Activated naive CD8-positive, alpha-beta T cell treated with anti-CD3 and anti-CD28 coated beads for 36 hours (primary cell): ENCODE results near the gene ATP5F1E. TPM values are rescaled to one million over a fixed set of nuclear protein-coding genes. Genes with fewer than 3 reads are reported as not detected.
"Not testable (repeated sequence)": the region's sequence is repeated elsewhere in the genome, so short reads cannot be mapped to it uniquely, and the experiment has no call there.

Source experiments
- DNase-seq: peaks from one replicate; pipeline ENCODE4 v3.0.0; 2021
- H3K27ac Mint-ChIP-seq: one replicate; pipeline ENCODE4 v1.8.0; 2022; ENCODE audit warnings: mild to moderate bottlenecking, moderate library complexity, mixed read lengths
- H3K27me3 Mint-ChIP-seq: one replicate; pipeline ENCODE4 v1.8.0; 2022; ENCODE audit warnings: mild to moderate bottlenecking, mixed read lengths
- H3K36me3 Mint-ChIP-seq: one replicate; pipeline ENCODE4 v1.8.0; 2021; ENCODE audit warnings: mild to moderate bottlenecking, mixed read lengths
- H3K4me1 Mint-ChIP-seq: one replicate; pipeline ENCODE4 v1.8.0; 2021; ENCODE audit warnings: mixed read lengths
- H3K4me3 Mint-ChIP-seq: one replicate; pipeline ENCODE4 v1.8.0; 2022; ENCODE audit warnings: mild to moderate bottlenecking, moderate library complexity, mixed read lengths
- H3K9me3 Mint-ChIP-seq: one replicate; pipeline ENCODE4 v1.8.0; 2022; ENCODE audit warnings: mixed read lengths
- total RNA-seq, 2 experiments: library from RNA; stranded (reverse); gene quantifications; one replicate each; pipeline ENCODE4 v1.2.3, GENCODE V29; 2021

Gene ATP5F1E
- total RNA-seq, 2 experiments from 2014 or later, result 83.0 to 84.4 TPM

DNA sequence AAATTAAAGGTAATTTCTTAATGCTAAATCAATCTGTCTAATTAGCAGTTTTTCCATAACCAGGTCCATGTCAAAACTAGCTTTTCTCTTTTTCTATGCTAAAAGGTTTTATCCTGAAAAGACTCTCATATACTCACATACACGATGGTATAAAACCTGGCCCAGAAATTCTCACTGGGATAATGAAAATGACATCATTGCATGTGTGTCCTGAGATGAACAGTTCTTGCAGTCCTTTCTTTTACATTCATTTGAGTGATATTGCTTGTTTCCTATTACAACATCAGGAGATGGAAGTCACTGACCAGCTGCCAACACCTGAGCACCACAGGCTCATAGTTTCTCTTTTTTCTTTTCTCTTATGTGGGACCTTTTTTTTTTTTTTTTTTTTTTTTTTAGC lies 18.3 kb upstream of the ATP5F1E start:
- no peak for DNase-seq
- Mint-ChIP-seq H3K4me3 (no peak overlapping the region), H3K36me3 (no peaks in the 10 kb centered on the region), H3K27me3 (peaks cover 25% of the 10 kb centered on the region), H3K27ac (no peak overlapping the region), H3K4me1 (peaks cover 8% of the 10 kb centered on the region), H3K9me3 (no peaks in the 10 kb centered on the region)

DNA sequence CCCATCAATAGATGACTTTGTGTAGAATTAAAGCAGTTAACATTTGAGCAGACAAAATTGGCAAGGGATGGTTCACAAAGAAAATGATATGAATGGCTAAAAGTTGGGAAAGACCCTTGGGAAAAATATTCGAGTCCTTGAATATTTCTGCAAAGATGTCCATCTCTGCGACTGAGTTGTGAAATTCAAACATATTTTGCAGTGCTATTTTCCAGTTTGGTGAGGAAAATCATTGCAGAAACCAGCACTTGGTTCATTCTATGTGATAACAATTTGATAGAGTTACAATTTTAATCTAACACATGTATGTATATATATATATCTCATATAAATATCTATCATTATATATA lies 16.5 kb upstream of the ATP5F1E start:
- Mint-ChIP-seq H3K9me3 (no peaks in the 10 kb centered on the region), H3K4me1 (peaks cover 12% of the 10 kb centered on the region), H3K36me3 (no peaks in the 10 kb centered on the region), H3K27ac (no peak overlapping the region), H3K4me3 (no peak overlapping the region), H3K27me3 (peaks cover 21% of the 10 kb centered on the region)
- no peak for DNase-seq

DNA sequence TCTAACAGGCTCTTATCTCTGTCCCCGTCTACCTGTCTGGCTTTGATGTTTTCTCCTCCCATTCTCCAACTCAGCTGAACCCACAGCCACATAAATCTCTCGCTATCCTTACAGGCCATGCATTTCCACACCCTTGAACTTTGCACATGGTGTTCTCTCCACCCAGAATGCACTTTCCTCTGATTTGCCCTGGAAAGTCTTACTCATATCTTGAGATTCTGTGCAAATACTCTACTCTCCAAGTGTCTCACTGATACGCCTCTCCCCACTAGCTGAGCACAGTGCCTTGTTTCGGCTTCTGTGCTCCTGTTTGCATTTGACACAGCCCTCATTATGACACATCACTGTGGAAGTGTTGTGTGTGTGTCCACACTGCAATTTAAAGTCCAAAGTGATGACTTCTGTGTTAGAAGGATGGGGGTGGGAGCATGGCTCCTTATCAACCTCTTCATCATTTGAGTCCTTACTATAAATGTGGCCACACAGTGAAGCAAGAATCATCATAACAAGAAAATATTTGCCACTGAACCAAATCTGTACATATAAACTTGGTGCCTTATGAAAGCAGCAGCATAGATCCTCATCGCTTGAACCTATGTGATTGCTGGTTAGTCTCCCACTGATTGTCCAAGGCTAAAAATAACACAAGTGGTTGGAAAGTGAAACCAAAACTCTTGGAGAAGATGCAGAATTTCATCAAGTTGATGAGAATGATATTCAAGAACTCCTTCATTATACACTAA lies 16.0 kb upstream of the ATP5F1E start:
- H3K27ac Mint-ChIP-seq, result no peak overlapping the region
- H3K4me1 Mint-ChIP-seq, result peaks cover 18% of the 10 kb centered on the region
- DNase-seq, result no peak
- no peak overlapping the region for H3K4me3 Mint-ChIP-seq
- no peaks in the 10 kb centered on the region for H3K36me3 Mint-ChIP-seq
- H3K9me3 Mint-ChIP-seq, result no peaks in the 10 kb centered on the region
- peaks cover 18% of the 10 kb centered on the region for H3K27me3 Mint-ChIP-seq

- Mint-ChIP-seq H3K27me3 (peaks cover 7% of the 10 kb centered on the region), H3K9me3 (no peaks in the 10 kb centered on the region), H3K36me3 (no peaks in the 10 kb centered on the region), H3K4me3 (no peak overlapping the region), H3K4me1 (peaks cover 20% of the 10 kb centered on the region), H3K27ac (no peak overlapping the region)
- DNase-seq, result no peak
These were observed 14.7 kb upstream of the ATP5F1E start for GRCh38 chr20:59046862-59047261.

GRCh38 chr20:59044796-59045195 lies 12.7 kb upstream of the ATP5F1E start:
- Mint-ChIP-seq H3K36me3 (peaks cover 19% of the 10 kb centered on the region), H3K9me3 (no peaks in the 10 kb centered on the region), H3K27me3 (no peaks in the 10 kb centered on the region), H3K27ac (no peak overlapping the region), H3K4me1 (peaks cover 38% of the 10 kb centered on the region), H3K4me3 (no peak overlapping the region)
- no peak for DNase-seq

DNA sequence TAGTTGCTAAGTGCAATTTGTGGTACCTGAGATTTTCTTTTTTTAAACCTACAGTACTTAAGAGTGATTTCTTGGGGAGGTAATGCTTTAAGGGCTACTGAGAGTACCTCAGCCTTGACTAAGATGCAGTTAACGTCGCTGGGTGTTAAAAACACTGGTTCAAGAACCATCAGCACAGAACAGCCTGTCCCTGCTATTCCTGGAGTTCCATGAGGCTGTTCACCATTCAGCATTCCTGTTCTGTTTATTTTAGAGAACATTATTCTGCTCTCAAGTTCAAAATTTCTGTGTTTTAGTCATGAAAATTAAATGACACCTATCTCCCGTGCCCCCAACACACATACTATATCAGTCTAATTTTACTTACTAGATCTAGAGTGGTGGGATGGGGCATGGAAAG lies 12.2 kb upstream of the ATP5F1E start:
- Mint-ChIP-seq H3K4me3 (no peak overlapping the region), H3K36me3 (peaks cover 23% of the 10 kb centered on the region), H3K27ac (no peak overlapping the region), H3K27me3 (no peaks in the 10 kb centered on the region), H3K9me3 (no peaks in the 10 kb centered on the region), H3K4me1 (peaks cover 43% of the 10 kb centered on the region)
- DNase-seq, result no peak

DNA sequence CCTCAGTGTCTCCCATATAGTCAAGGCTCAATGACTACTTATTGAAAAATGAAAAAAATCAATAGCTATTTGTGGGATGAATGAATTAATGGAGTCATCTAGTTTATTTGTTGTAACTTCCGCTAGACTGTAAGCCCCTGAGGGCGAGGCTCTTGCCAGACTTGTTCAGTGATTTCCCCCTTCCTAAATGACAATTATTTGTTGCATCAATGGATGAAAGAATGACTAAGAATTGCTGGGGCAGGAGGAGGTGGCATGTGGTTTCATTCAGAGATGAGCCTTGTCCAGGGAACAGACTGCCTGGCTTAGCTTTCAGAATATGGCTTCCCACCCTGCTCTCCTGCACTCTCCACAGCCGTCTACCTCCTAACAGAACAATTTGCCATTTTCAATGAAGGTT lies 11.6 kb upstream of the ATP5F1E start:
- DNase-seq, result peak; percentile 15
- Mint-ChIP-seq H3K4me1 (peaks cover 48% of the 10 kb centered on the region), H3K27me3 (no peaks in the 10 kb centered on the region), H3K36me3 (peaks cover 26% of the 10 kb centered on the region), H3K27ac (peak overlapping the region; percentile 82), H3K9me3 (no peaks in the 10 kb centered on the region), H3K4me3 (peak overlapping the region; percentile 69)

- peaks cover 44% of the 10 kb centered on the region for H3K4me1 Mint-ChIP-seq
- peak overlapping the region; percentile 95 for H3K4me3 Mint-ChIP-seq
- DNase-seq, result peak; percentile 98
- H3K9me3 Mint-ChIP-seq, result no peaks in the 10 kb centered on the region
- H3K36me3 Mint-ChIP-seq, result peaks cover 30% of the 10 kb centered on the region
- no peaks in the 10 kb centered on the region for H3K27me3 Mint-ChIP-seq
- H3K27ac Mint-ChIP-seq, result peak overlapping the region; percentile 95
These were observed 10.9 kb upstream of the ATP5F1E start for GRCh38 chr20:59042796-59043631.

DNA sequence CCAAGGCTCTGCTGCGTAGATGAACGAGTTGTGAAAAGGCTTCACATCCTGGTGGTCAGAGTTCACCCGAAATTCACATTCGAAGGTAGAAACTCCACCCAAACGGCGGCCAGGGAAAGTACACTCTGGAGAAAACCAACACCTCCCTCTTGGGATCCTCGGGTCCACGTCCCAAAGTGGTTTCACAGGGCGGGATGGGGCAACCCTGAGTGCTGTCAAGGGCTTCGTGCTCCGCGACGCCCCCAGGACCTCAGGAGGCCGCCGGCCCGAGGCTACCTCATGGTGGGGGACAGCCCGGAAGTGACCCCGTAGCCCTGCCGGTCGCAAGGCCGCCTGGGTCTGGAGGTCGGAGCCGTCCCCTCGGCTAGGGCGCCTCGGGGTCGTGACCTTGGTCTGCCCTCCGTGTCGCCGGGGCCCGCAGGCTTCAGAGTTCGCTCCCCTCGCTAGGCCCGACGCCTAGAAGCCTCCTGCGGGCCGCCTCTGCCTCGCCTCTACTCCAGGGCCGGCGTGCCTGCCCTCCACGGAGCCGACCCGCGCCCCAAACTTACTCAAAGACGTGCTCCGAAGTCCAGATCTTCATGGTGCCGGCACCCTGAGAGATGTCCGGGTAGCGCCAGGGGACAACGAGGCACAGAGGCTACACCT lies 10.1 kb upstream of the ATP5F1E start, which contains the start of gene PRELID3B:
Gene PRELID3B (minus strand): TSS at position 636 of the 645 bp plus-strand sequence. CDS start 56 bp downstream, at position 580.
- H3K27ac Mint-ChIP-seq, result peak within 1 kb of the TSS; percentile 95
- H3K4me3 Mint-ChIP-seq, result peak within 1 kb of the TSS; percentile 95
- no peak for DNase-seq
- peaks cover 43% of the 10 kb centered on the region for H3K4me1 Mint-ChIP-seq
- H3K9me3 Mint-ChIP-seq, result no peaks in the 10 kb centered on the region
- H3K36me3 Mint-ChIP-seq, result peaks cover 34% of the 10 kb centered on the region
- H3K27me3 Mint-ChIP-seq, result no peaks in the 10 kb centered on the region

GRCh38 chr20:59041487-59041886 lies 9.4 kb upstream of the ATP5F1E start:
- not testable (repeated sequence) for H3K27me3 Mint-ChIP-seq, DNase-seq, H3K9me3 Mint-ChIP-seq
- H3K4me1 Mint-ChIP-seq, result peaks cover 50% of the 10 kb centered on the region
- H3K36me3 Mint-ChIP-seq, result peaks cover 41% of the 10 kb centered on the region
- H3K4me3 Mint-ChIP-seq, result peak overlapping the region; percentile 95
- H3K27ac Mint-ChIP-seq, result peak overlapping the region; percentile 87

DNA sequence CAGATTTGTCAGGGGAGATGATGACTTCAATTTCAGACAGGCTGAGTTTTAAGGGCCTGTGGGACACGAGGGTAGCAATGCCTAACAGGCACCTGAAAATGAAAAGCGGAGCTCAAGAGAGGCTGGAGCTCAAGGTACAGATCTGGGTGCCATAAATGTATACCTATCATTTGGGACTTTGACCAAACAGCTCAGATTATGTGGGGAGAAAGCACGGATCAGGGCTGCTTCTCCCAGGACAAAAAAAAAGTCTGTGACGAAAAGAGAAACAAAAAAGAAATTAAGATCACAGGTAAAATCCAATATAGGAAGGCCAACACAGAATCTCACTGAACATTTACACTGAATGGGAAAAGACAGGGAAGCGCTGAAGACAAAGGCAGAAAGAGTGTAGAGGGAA lies 8.5 kb upstream of the ATP5F1E start:
- peak overlapping the region; percentile 87 for H3K27ac Mint-ChIP-seq
- H3K4me3 Mint-ChIP-seq, result peak overlapping the region; percentile 95
- no peak for DNase-seq
- H3K4me1 Mint-ChIP-seq, result peaks cover 52% of the 10 kb centered on the region
- no peaks in the 10 kb centered on the region for H3K27me3 Mint-ChIP-seq
- peaks cover 43% of the 10 kb centered on the region for H3K36me3 Mint-ChIP-seq
- H3K9me3 Mint-ChIP-seq, result no peaks in the 10 kb centered on the region

- Mint-ChIP-seq H3K36me3 (peaks cover 49% of the 10 kb centered on the region), H3K27ac (peak overlapping the region; percentile 87), H3K4me3 (peak overlapping the region; percentile 95), H3K9me3 (no peaks in the 10 kb centered on the region), H3K27me3 (no peaks in the 10 kb centered on the region), H3K4me1 (peaks cover 55% of the 10 kb centered on the region)
- no peak for DNase-seq
These were observed 7.1 kb upstream of the ATP5F1E start for GRCh38 chr20:59039233-59039632.

GRCh38 chr20:59037386-59037785 lies 5.3 kb upstream of the ATP5F1E start:
- no peak overlapping the region for H3K4me3 Mint-ChIP-seq
- H3K36me3 Mint-ChIP-seq, result peaks cover 55% of the 10 kb centered on the region
- peaks cover 54% of the 10 kb centered on the region for H3K4me1 Mint-ChIP-seq
- H3K9me3 Mint-ChIP-seq, result no peaks in the 10 kb centered on the region
- no peak for DNase-seq
- H3K27ac Mint-ChIP-seq, result peak overlapping the region; percentile 9
- H3K27me3 Mint-ChIP-seq, result no peaks in the 10 kb centered on the region

DNA sequence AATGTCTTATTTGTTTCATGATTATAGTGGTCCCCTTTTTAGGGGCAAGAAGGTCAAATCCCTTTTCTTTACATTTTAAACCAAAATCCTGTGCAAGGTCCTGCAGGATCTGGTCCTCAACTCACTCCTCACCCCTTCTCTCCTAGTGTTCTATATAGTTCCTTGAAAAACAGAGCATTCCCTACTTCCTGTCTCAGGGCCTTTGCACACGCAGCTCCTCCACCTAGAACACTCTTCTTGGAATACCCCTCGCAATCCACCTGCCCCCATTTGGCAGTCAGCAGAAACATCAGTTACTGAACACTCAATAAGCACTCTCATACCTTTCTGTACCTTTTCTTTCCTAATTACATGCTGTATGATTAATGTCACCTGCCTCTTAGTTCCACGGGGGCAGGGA lies 3.2 kb upstream of the ATP5F1E start:
- H3K9me3 Mint-ChIP-seq, result no peaks in the 10 kb centered on the region
- H3K27me3 Mint-ChIP-seq, result no peaks in the 10 kb centered on the region
- H3K36me3 Mint-ChIP-seq, result peaks cover 57% of the 10 kb centered on the region
- peak overlapping the region; percentile 5 for H3K27ac Mint-ChIP-seq
- peaks cover 51% of the 10 kb centered on the region for H3K4me1 Mint-ChIP-seq
- DNase-seq, result no peak
- no peak overlapping the region for H3K4me3 Mint-ChIP-seq

DNA sequence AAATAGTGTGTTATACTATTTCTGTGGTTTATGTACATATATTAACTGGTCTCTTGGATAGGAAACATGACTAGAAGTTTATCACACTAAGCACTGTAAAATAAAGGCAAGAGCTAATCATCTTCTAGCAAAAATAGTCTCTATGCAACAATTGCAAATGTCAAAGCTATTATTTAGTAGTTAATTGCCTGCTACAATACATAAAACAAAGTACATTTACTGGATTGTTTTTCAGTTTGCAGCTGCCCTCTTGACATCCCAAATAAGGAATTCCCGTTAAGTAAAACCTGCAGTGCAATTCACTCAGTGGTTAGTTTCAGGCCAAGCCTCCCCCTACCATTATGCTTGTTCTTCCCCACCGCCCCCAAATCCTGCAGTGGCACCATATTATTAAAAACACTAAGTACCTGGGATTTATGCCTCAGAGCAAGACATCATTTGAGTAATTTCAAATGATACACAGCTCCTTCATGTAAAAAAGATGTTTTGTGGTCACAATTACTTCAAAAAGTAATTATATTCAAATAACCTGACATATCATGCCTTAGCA lies 1.6 kb upstream of the ATP5F1E start:
- no peaks in the 10 kb centered on the region for H3K27me3 Mint-ChIP-seq
- DNase-seq, result no peak
- no peaks in the 10 kb centered on the region for H3K9me3 Mint-ChIP-seq
- H3K4me3 Mint-ChIP-seq, result no peak overlapping the region
- peaks cover 51% of the 10 kb centered on the region for H3K4me1 Mint-ChIP-seq
- peak overlapping the region; percentile 3 for H3K27ac Mint-ChIP-seq
- peaks cover 58% of the 10 kb centered on the region for H3K36me3 Mint-ChIP-seq
